HepG2 (cell line): Measurements from ENCODE around the gene NHSL1. TPM values are rescaled to one million over a fixed set of nuclear protein-coding genes. Genes with fewer than 3 reads are reported as not detected.
A peak's percentile ranks its signal among the peaks of the same experiment; 100 is the strongest.

ENCODE experiments used
- ATF3 ChIP-seq: sonication (generic); formaldehyde crosslinking; IDR thresholded peaks from 2 replicates; pipeline ENCODE4 v1.4.0; 2020; ENCODE audit warnings: missing genetic modification reagents
- CCDC6 ChIP-seq: sonication (generic); formaldehyde crosslinking; IDR thresholded peaks from 2 replicates; pipeline ENCODE4 v1.8.1; 2022; ENCODE audit warnings: mild to moderate bottlenecking, missing genetic modification reagents, moderate library complexity
- E2F2 ChIP-seq: sonication (generic); formaldehyde crosslinking; IDR thresholded peaks from 2 replicates; pipeline ENCODE4 v1.4.0; 2020; ENCODE audit warnings: missing genetic modification reagents, borderline replicate concordance
- ETV5 ChIP-seq: IDR thresholded peaks from 2 replicates; pipeline ENCODE4 v1.6.1; 2018; ENCODE audit warnings: missing biosample characterization, missing genetic modification reagents, inconsistent platforms, borderline replicate concordance
- GATAD2A ChIP-seq: IDR thresholded peaks from 2 replicates; pipeline ENCODE4 v1.6.1; 2016
- HOXA3 ChIP-seq: sonication (generic); formaldehyde crosslinking; IDR thresholded peaks from 2 replicates; pipeline ENCODE4 v1.5.0; 2020; ENCODE audit warnings: missing genetic modification reagents
- HOXA5 ChIP-seq: sonication (generic); formaldehyde crosslinking; IDR thresholded peaks from 2 replicates; pipeline ENCODE4 v1.4.0; 2020; ENCODE audit warnings: missing genetic modification reagents
- KMT2A ChIP-seq: sonication (generic); formaldehyde crosslinking; IDR thresholded peaks from 2 replicates; pipeline ENCODE4 v1.4.0; 2020; ENCODE audit warnings: missing genetic modification reagents
- SOX5 ChIP-seq: IDR thresholded peaks from 2 replicates; pipeline ENCODE4 v1.6.1; 2016; ENCODE audit warnings: borderline replicate concordance
- SYNCRIP ChIP-seq: fragments of 200-400 bp; formaldehyde crosslinking; IDR thresholded peaks from 2 replicates; pipeline ENCODE4 v1.6.1; 2018; ENCODE audit warnings: mild to moderate bottlenecking, low read depth, low read length; ENCODE audit not compliant: insufficient read depth
- TAF15 ChIP-seq: fragments of 200-400 bp; formaldehyde crosslinking; IDR thresholded peaks from one replicate; pipeline ENCODE4 v1.6.1; 2018; ENCODE audit warnings: mild to moderate bottlenecking, low read depth, low read length; ENCODE audit not compliant: poor library complexity, severe bottlenecking
- TBX2 ChIP-seq: sonication (generic); formaldehyde crosslinking; IDR thresholded peaks from 2 replicates; pipeline ENCODE4 v1.5.0; 2020; ENCODE audit warnings: missing genetic modification reagents, mild to moderate bottlenecking, borderline replicate concordance
- TFE3 ChIP-seq: IDR thresholded peaks from 2 replicates; pipeline ENCODE4 v1.6.1; 2016
- ZMYM4 ChIP-seq: sonication (generic); formaldehyde crosslinking; IDR thresholded peaks from 2 replicates; pipeline ENCODE4 v1.8.1; 2023; ENCODE audit warnings: mild to moderate bottlenecking, missing genetic modification reagents
- ZNF121 ChIP-seq: sonication (generic); formaldehyde crosslinking; IDR thresholded peaks from 2 replicates; pipeline ENCODE4 v1.5.0; 2020; ENCODE audit warnings: mild to moderate bottlenecking, missing genetic modification reagents
- ZNF441 ChIP-seq: sonication (generic); formaldehyde crosslinking; IDR thresholded peaks from 2 replicates; pipeline ENCODE4 v1.7.0; 2021; ENCODE audit warnings: missing genetic modification reagents, borderline replicate concordance
- ZNF563 ChIP-seq: sonication (generic); formaldehyde crosslinking; IDR thresholded peaks from 2 replicates; pipeline ENCODE4 v1.8.0; 2022; ENCODE audit warnings: mild to moderate bottlenecking, moderate library complexity, missing genetic modification reagents
- ZNF691 ChIP-seq: sonication (generic); formaldehyde crosslinking; IDR thresholded peaks from 2 replicates; pipeline ENCODE4 v1.4.0; 2020; ENCODE audit warnings: missing genetic modification reagents, low read depth, mild to moderate bottlenecking, borderline replicate concordance
- ZNF841 ChIP-seq: sonication (generic); formaldehyde crosslinking; IDR thresholded peaks from 2 replicates; pipeline ENCODE4 v1.8.1; 2023; ENCODE audit warnings: missing genetic modification reagents, borderline replicate concordance
- polyA plus RNA-seq, 8 experiments: library from polyadenylated mRNA; depleted of rRNA in 3 of 8; stranded (reverse) in 7 of 8; unstranded in 1 of 8; fragments of >200 nt; fragmentation: Illumina TruSeq in 4 of 8; extraction: Trizol in 4 of 8; gene quantifications; 2 replicates each; pipeline versions ENCODE4 v1.2.1 to v1.2.3, GENCODE V29; 2011 to 2016; ENCODE audit warnings: low read depth in 4 of 8, missing spikeins in 1 of 8, mixed read lengths in 1 of 8; ENCODE audit not compliant: insufficient read depth in 1 of 8
- total RNA-seq, 5 experiments: library from RNA; depleted of rRNA; stranded (reverse); fragments of >200 nt; fragmentation: Illumina TruSeq; extraction: Trizol; gene quantifications; 2 replicates each; pipeline ENCODE4 v1.2.3, GENCODE V29; 2016; ENCODE audit warnings: low read depth in 1 of 5
- TF ChIP-seq, protein P1 (sequence below): IDR thresholded peaks from 2 replicates; pipeline ENCODE4 v1.6.1; 2012; ENCODE audit warnings: low read length, improper control_type of control experiment
- TF ChIP-seq, protein P2 (sequence below): sonication (generic); IDR thresholded peaks from 2 replicates; pipeline ENCODE4 v1.6.1; 2016; ENCODE audit warnings: low read depth, borderline replicate concordance
- TF ChIP-seq, protein P3 (sequence below): sonication (generic); formaldehyde crosslinking; IDR thresholded peaks from 2 replicates; pipeline ENCODE4 v1.5.0; 2020; ENCODE audit warnings: missing genetic modification reagents

Gene NHSL1
- total and polyA plus RNA-seq, 2 of the 13 experiments (the other 11 are each of a cell fraction or from before 2014, with no cell fraction given) = 24.9 to 53.6 TPM

- TF ChIP-seq, protein P1, sequence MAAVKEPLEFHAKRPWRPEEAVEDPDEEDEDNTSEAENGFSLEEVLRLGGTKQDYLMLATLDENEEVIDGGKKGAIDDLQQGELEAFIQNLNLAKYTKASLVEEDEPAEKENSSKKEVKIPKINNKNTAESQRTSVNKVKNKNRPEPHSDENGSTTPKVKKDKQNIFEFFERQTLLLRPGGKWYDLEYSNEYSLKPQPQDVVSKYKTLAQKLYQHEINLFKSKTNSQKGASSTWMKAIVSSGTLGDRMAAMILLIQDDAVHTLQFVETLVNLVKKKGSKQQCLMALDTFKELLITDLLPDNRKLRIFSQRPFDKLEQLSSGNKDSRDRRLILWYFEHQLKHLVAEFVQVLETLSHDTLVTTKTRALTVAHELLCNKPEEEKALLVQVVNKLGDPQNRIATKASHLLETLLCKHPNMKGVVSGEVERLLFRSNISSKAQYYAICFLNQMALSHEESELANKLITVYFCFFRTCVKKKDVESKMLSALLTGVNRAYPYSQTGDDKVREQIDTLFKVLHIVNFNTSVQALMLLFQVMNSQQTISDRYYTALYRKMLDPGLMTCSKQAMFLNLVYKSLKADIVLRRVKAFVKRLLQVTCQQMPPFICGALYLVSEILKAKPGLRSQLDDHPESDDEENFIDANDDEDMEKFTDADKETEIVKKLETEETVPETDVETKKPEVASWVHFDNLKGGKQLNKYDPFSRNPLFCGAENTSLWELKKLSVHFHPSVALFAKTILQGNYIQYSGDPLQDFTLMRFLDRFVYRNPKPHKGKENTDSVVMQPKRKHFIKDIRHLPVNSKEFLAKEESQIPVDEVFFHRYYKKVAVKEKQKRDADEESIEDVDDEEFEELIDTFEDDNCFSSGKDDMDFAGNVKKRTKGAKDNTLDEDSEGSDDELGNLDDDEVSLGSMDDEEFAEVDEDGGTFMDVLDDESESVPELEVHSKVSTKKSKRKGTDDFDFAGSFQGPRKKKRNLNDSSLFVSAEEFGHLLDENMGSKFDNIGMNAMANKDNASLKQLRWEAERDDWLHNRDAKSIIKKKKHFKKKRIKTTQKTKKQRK = no peak
- TF ChIP-seq KMT2A (peak; percentile 87), ETV5 (CRISPR knock-in tag) (no peak), HOXA3 (CRISPR knock-in tag) (peak; percentile 74; the same call in 1 of the 2 replicates), GATAD2A (CRISPR knock-in tag) (peak; percentile 89), SOX5 (CRISPR knock-in tag) (peak; percentile 75), SYNCRIP (no peak), ZNF841 (CRISPR knock-in tag) (no peak), TAF15 (no peak), HOXA5 (CRISPR knock-in tag) (no peak), ZMYM4 (peak; percentile 75), E2F2 (CRISPR knock-in tag) (no peak), TBX2 (CRISPR knock-in tag) (peak; percentile 67), CCDC6 (CRISPR knock-in tag) (peak; percentile 60; the same call in 1 of the 2 replicates), ZNF563 (CRISPR knock-in tag) (no peak), ZNF121 (CRISPR knock-in tag) (no peak), ZNF691 (no peak), TFE3 (CRISPR knock-in tag) (peak; percentile 76; the same call in 1 of the 2 replicates), ZNF441 (CRISPR knock-in tag) (peak; percentile 92), ATF3 (no peak)
- TF ChIP-seq, protein P2, sequence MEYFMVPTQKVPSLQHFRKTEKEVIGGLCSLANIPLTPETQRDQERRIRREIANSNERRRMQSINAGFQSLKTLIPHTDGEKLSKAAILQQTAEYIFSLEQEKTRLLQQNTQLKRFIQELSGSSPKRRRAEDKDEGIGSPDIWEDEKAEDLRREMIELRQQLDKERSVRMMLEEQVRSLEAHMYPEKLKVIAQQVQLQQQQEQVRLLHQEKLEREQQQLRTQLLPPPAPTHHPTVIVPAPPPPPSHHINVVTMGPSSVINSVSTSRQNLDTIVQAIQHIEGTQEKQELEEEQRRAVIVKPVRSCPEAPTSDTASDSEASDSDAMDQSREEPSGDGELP = peak; percentile 97
- TF ChIP-seq, protein P3, sequence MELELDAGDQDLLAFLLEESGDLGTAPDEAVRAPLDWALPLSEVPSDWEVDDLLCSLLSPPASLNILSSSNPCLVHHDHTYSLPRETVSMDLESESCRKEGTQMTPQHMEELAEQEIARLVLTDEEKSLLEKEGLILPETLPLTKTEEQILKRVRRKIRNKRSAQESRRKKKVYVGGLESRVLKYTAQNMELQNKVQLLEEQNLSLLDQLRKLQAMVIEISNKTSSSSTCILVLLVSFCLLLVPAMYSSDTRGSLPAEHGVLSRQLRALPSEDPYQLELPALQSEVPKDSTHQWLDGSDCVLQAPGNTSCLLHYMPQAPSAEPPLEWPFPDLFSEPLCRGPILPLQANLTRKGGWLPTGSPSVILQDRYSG (CRISPR knock-in tag) = no peak
These were observed 27.5 kb upstream of the NHSL1 start (continued) for GRCh38 chr6:138526822-138527235.
